ENCODE data around the gene SANBR. TPM values are rescaled to one million over a fixed set of nuclear protein-coding genes. Genes with fewer than 3 reads are reported as not detected.
A peak's percentile ranks its signal among the peaks of the same experiment; 100 is the strongest.

SANBR gene
- total and polyA plus RNA-seq, 2 of the 13 experiments (the other 11 are each of a cell fraction or from before 2014, with no cell fraction given) = 9.8 to 20.9 TPM

DNA sequence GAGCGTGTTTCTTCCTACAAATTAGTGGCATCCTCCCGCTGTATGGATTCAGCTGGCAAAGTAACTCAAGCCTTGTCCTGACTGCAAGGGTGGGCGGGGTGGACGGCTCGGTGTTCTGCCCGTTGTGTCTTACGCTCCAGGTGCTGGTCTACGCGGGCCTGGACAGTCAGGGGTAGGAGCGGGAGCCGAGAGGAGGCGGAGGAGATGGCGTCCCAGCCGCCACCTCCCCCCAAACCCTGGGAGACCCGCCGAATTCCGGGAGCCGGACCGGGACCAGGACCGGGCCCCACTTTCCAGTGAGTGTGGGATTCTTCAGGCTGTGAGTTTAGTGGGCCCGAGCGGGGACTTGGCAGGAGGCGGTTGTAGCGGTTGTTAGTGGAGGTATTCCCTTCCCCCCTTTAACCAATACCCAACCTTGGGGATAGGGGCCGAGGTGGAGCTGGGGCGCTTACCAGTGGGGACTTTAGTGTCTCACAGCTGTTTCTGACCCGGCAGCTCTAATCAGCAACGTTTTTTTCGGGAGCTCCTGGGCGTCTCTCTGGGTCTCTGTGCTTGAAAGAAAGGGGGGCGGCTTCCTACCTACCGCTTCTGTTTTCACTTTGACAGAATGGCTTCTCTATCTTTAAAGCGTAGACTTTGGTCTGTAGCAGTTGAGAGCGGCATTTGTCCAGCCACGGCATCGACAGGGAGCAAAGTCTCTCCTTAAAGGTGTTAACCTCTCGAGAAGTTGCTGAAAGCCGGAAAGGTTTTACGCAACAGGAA, 47.9 kb upstream of the SANBR start, which contains the start of the genes PEX13 and PUS10 (continued):
- peak; percentile 70; the same call in 1 of the 2 replicates for TF ChIP-seq ARNTL (CRISPR knock-in tag; IDR thresholded peaks at IDR 0.05)
- TF ChIP-seq GLI4 (CRISPR knock-in tag; IDR thresholded peaks at IDR 0.05; ENCODE audit: borderline replicate concordance) = peak; percentile 78; the same call in 1 of the 2 replicates
- TF ChIP-seq, protein P1, sequence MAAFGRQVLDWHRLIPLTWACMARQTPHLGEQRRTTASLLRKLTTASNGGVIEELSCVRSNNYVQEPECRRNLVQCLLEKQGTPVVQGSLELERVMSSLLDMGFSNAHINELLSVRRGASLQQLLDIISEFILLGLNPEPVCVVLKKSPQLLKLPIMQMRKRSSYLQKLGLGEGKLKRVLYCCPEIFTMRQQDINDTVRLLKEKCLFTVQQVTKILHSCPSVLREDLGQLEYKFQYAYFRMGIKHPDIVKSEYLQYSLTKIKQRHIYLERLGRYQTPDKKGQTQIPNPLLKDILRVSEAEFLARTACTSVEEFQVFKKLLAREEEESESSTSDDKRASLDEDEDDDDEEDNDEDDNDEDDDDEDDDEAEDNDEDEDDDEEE (CRISPR knock-in tag; IDR thresholded peaks at IDR 0.05) = peak; percentile 81
- TF ChIP-seq, protein P2, sequence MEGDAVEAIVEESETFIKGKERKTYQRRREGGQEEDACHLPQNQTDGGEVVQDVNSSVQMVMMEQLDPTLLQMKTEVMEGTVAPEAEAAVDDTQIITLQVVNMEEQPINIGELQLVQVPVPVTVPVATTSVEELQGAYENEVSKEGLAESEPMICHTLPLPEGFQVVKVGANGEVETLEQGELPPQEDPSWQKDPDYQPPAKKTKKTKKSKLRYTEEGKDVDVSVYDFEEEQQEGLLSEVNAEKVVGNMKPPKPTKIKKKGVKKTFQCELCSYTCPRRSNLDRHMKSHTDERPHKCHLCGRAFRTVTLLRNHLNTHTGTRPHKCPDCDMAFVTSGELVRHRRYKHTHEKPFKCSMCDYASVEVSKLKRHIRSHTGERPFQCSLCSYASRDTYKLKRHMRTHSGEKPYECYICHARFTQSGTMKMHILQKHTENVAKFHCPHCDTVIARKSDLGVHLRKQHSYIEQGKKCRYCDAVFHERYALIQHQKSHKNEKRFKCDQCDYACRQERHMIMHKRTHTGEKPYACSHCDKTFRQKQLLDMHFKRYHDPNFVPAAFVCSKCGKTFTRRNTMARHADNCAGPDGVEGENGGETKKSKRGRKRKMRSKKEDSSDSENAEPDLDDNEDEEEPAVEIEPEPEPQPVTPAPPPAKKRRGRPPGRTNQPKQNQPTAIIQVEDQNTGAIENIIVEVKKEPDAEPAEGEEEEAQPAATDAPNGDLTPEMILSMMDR (CRISPR knock-in tag; IDR thresholded peaks at IDR 0.05) = no peak
- peak; percentile 89 for TF ChIP-seq DMAP1 (CRISPR knock-in tag; IDR thresholded peaks at IDR 0.05)
- TF ChIP-seq, protein P3, sequence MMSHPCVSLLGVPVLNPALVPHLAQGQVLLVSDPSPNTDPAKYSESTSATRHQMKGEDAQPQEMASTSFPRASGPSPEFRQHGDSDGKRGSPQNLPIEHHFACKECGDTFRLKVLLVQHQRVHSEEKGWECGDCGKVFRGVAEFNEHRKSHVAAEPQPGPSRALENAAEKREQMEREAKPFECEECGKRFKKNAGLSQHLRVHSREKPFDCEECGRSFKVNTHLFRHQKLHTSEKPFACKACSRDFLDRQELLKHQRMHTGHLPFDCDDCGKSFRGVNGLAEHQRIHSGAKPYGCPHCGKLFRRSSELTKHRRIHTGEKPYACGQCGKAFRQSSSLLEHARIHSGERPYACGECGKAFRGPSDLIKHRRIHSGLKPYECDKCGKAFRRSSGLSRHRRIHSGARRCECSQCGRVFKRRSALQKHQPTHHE (CRISPR knock-in tag; IDR thresholded peaks at IDR 0.05; ENCODE audit: borderline replicate concordance) = peak; percentile 5; the same call in 1 of the 2 replicates
- TF ChIP-seq ZNF720 (CRISPR knock-in tag; IDR thresholded peaks at IDR 0.05) = no peak
- peak; percentile 94 for TF ChIP-seq DPF2 (CRISPR knock-in tag; IDR thresholded peaks at IDR 0.05; ENCODE audit: borderline replicate concordance, low read depth)
- peak; percentile 48; the same call in 1 of the 2 replicates for TF ChIP-seq ZNF891 (CRISPR knock-in tag; IDR thresholded peaks at IDR 0.05)
- peak; percentile 96; the same call in 1 of the 2 replicates for TF ChIP-seq ZNF224 (CRISPR knock-in tag; IDR thresholded peaks at IDR 0.05)
- no peak for TF ChIP-seq BRD4 (CRISPR knock-in tag; IDR thresholded peaks at IDR 0.05)
- peak; percentile 95 for TF ChIP-seq ELF3 (CRISPR knock-in tag; IDR thresholded peaks at IDR 0.05)
- no peak; the same call in 1 of the 2 replicates for TF ChIP-seq ZNF777 (CRISPR knock-in tag; IDR thresholded peaks at IDR 0.05)
- TF ChIP-seq, protein P4, sequence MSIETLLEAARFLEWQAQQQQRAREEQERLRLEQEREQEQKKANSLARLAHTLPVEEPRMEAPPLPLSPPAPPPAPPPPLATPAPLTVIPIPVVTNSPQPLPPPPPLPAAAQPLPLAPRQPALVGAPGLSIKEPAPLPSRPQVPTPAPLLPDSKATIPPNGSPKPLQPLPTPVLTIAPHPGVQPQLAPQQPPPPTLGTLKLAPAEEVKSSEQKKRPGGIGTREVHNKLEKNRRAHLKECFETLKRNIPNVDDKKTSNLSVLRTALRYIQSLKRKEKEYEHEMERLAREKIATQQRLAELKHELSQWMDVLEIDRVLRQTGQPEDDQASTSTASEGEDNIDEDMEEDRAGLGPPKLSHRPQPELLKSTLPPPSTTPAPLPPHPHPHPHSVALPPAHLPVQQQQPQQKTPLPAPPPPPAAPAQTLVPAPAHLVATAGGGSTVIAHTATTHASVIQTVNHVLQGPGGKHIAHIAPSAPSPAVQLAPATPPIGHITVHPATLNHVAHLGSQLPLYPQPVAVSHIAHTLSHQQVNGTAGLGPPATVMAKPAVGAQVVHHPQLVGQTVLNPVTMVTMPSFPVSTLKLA (IDR thresholded peaks at IDR 0.05) = no peak
- TF ChIP-seq, protein P5, sequence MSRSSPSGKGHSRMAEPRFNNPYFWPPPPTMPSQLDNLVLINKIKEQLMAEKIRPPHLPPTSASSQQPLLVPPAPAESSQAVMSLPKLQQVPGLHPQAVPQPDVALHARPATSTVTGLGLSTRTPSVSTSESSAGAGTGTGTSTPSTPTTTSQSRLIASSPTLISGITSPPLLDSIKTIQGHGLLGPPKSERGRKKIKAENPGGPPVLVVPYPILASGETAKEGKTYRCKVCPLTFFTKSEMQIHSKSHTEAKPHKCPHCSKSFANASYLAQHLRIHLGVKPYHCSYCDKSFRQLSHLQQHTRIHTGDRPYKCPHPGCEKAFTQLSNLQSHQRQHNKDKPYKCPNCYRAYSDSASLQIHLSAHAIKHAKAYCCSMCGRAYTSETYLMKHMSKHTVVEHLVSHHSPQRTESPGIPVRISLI (CRISPR knock-in tag; IDR thresholded peaks at IDR 0.05; ENCODE audit: borderline replicate concordance) = no peak
- TF ChIP-seq, protein P6, sequence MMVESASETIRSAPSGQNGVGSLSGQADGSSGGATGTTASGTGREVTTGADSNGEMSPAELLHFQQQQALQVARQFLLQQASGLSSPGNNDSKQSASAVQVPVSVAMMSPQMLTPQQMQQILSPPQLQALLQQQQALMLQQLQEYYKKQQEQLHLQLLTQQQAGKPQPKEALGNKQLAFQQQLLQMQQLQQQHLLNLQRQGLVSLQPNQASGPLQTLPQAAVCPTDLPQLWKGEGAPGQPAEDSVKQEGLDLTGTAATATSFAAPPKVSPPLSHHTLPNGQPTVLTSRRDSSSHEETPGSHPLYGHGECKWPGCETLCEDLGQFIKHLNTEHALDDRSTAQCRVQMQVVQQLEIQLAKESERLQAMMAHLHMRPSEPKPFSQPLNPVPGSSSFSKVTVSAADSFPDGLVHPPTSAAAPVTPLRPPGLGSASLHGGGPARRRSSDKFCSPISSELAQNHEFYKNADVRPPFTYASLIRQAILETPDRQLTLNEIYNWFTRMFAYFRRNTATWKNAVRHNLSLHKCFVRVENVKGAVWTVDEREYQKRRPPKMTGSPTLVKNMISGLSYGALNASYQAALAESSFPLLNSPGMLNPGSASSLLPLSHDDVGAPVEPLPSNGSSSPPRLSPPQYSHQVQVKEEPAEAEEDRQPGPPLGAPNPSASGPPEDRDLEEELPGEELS (CRISPR knock-in tag; IDR thresholded peaks at IDR 0.05) = peak; percentile 94; the same call in 1 of the 2 replicates
- no peak for TF ChIP-seq KLF15 (CRISPR knock-in tag; IDR thresholded peaks at IDR 0.05; ENCODE audit: borderline replicate concordance)
- TF ChIP-seq, protein P7, sequence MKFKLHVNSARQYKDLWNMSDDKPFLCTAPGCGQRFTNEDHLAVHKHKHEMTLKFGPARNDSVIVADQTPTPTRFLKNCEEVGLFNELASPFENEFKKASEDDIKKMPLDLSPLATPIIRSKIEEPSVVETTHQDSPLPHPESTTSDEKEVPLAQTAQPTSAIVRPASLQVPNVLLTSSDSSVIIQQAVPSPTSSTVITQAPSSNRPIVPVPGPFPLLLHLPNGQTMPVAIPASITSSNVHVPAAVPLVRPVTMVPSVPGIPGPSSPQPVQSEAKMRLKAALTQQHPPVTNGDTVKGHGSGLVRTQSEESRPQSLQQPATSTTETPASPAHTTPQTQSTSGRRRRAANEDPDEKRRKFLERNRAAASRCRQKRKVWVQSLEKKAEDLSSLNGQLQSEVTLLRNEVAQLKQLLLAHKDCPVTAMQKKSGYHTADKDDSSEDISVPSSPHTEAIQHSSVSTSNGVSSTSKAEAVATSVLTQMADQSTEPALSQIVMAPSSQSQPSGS (CRISPR knock-in tag; IDR thresholded peaks at IDR 0.05) = peak; percentile 91
